ENCODE measurements around the gene ADGRG7.

Gene ADGRG7

DNA sequence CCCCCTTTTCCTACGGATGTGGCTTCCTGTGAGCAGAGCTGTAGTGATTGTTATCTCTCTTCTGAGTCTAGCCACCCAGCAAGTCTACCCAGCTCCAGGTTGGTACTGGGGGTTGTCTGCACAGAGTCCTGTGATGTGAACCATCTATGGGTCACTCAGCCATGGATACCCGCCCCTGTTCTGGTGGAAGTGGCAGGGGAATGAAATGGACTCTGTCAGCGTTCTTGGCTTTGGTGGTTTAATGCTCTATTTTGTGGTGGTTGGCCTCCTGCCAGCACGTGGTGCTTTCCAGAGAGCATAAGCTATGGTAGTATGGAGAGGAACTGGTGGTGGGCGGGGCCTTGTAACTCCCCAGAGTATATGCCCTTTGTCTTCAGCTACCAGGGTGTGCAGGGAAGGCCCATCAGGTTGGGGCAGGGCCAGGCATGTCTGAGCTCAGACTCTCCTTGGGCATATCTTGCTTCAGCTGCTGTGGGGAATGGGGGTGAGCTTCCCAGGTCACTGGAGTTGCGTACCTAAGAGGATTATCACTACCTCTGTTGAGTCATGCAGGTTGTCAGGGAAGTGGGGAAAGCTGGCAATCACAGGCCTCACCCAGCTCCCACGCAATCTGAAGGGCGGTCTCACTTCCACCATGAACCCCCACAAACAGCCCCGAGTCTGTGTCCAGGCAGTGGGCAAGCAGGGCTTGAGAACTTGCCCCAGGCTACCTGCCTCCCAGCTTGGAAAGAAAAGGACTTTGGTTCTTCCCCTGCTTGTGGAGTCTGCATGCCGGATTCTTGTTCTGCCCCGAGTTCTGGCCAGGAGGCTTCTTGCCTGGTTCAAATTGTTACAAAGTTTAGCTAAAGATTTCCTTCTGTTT, 9.0 kb upstream of the ADGRG7 start:
- DNase-seq = peak in 1 of 5 experiments; percentile 38

DNA sequence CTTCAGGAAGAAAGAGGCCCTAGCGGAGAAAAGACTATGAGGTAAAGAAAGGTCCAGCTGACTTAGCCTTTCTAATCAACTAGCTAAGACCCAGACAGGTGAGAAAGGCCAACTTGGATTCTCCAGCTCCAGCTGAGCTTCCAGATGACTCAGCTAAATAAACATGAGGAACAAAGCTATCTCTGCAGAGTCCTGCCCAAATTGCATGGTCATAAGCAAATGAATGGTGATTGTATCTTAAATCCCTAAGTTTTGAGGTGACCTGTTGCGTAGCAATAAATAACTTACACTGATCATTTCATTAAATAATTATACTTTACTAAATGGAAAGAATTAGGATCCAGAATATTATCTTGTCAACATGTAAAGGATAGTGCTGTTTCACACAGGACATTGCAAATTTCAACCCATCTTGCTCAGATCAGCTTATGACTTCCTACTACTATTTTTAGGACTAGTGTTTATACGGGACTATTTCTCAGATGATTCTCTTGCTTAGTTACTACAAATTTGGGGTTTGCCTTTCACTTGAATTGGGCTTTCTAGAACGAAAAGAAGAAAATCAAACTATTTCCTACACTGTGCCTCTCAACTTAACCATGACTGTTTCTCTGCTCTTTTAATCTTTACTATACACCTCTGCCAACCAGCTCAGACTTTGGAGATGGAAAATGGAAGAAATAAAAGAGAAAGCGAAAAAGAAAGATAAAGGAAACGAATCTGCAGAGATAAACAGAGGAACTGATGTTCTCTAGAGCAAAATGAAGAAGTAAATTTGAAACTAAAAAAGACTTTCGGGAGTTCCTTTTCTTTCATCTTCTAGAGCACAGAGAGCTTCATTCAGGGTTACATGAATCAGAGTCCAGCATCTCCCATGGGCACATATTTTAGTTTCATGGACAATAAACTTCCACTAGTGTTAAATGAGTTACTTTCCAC, 6.6 kb upstream of the ADGRG7 start:
- DNase-seq = peak in 1 of 5 experiments; percentile 28

DNA sequence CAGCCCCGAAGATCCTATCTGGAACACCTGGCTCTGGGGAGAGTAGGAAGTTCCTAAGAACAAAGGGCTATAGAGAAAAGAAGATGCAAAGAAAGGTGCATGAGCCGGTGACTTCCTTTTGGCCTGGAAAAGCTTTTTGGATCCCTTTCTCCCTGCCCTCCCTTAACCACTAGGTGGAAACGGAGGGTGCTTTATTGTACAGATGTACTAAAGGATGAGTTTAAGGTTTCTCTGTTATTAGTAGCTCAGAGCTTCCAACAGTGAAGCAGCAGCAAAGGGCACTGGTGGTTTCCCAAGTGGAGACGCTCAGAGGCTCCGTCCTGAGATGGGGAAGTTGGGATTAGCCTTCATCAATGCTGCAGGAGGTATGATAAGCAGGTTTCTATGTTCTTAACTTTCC, 5.9 kb upstream of the ADGRG7 start:
- DNase-seq = peak in 1 of 5 experiments; percentile 39

DNA sequence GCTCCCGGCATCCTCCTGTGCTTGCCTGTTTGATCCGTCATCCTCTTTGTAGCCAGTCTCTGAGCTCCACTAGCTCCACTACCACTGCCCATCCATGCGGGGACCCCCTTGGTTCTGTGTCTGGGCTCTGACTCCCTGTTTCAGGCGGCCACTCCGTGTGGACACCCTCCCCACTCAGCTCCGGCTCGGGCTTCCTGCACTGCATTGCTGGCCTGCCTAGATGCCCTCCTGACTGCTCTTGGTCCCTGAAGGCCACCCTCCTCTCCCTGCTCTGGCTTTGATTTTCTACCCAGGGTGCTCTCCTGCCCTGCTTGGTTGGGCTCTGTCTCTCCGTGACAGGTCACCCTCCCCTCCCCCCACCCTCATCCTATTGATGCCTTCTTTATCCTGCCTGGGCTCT, 4.0 kb upstream of the ADGRG7 start:
- DNase-seq = no peak

DNA sequence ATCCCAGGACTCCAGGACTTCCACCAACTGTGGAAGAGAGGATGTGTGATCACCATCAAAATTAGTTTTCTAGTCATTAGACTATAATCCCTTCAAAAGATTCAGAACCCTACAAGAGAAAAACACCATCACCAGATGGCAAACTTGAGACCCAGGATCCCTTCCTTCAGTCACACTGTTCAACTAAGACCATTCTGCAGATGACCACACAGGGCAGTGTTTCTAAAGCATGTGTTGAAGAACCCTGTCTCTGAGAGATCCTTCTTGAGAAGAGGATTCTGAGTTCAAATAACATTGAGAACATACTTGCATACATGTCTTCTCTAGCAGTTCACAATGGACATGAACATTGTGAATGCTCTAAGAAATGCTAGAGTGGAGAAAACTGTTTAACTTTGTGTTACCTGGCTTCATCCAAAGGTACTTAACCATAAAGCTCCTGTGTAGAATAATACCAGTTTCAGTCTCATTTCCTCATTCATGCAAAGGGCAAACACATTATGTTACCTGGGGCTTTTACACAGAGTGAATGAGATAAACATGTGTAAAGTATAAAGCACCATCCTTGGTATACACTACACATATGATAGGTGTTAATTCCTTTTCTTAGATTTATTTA, 2.4 kb upstream of the ADGRG7 start:
- no peak for DNase-seq

DNA sequence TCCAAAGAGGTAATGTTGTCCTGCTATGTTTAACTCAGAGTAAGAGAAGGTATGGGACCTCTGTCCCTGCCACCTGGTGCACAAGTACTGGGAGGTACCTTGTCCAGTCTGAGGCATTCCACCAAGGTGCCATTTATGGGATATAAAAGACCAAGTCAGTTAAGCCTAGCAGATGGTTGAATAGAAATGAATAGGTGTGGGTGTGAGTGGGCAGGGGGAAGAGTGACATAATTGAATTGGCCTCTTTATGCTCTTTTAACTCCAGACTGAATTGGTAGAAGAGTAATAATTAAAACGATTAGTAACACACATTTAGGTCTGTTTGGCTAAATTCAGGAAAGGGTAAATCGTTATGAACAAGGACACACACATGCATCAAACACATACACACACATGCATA, 562 bp downstream of the ADGRG7 start:
- DNase-seq = no peak

DNA sequence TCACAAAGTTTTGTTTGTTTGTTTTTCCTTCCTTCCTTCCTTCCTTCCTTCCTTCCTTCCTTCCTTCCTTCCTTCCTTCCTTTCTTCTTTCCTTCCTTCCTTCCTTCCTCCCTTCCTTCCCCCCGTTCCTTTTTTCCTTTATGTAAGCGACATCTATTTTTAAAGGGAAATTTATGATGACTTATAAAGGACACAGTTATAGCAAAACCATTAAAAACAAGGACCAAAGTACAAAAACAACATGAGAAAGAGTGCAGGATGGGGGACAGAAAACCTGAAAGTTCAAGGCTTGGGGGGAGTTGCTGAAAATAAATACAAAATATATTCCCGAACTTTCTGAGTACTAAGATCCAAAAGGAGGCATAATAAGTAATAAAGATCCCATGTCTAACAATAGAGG, 1.8 kb downstream of the ADGRG7 start:
- no peak for DNase-seq

DNA sequence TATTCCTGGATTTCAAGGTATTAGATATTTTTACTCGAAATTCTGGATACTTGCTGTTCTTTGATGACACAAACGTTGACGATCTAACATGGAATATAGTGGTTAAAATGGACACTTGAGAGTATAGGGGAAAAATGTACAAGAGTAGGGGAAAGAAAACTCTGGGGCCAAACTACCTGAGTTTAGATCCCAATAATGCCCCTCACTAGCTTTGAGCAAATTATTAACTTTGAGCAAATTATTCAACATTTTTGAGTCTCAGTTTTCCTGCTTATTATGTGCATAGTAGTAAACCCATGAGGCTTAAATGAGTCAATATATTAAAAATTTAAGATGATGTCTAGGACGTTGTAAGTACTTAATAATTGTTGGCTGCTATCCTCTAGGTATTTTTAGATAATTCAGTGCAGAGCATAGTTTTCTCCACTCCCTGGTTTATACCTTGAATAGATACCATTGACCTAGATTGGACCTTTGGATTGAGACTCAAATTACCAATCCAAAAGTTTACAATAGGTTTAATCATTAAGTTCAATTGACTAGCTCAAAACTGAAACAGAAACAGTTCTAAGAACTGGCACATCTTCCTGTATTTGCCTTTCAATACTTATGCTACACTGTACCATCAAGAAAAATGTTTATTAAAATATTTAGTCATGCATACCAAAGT, 4.5 kb downstream of the ADGRG7 start:
- DNase-seq = no peak

DNA sequence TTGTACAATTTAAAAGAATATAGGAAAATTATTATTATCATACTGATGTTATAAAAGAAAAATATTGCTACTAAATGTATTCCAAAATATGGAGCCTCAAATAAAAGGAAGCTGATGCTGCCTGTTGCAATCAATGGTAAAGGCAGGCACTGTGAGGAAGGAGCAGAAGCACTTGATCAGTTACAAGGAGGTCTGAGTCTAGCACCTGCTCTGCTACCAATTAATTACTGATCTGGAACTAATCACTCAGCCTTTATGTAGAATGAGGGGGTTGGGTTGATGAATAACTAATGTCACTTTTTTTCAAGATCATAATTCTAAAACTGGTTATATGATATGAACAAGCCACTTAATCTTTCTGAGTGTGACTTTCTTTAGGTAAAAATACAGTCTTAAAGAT, 5.5 kb downstream of the ADGRG7 start:
- DNase-seq = no peak

DNA sequence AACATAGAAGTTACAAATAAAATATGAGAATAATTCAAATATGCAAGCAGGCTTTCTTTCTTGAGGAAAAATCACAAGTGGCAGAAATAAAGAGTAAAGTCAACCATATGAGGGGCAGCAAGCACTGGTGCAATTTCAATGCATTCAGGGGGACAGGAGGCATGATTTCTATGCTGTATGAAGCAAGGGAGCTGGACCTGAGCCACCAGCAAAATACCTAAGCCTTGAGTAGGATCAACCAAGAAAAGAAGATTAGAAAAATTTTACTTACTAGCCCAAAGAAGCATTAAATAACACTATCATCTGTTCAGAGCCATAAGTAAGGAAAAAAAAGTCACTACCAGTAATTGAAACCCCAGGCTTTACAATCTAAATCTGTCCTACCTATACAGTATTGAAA, 6.3 kb downstream of the ADGRG7 start:
- DNase-seq = no peak

DNA sequence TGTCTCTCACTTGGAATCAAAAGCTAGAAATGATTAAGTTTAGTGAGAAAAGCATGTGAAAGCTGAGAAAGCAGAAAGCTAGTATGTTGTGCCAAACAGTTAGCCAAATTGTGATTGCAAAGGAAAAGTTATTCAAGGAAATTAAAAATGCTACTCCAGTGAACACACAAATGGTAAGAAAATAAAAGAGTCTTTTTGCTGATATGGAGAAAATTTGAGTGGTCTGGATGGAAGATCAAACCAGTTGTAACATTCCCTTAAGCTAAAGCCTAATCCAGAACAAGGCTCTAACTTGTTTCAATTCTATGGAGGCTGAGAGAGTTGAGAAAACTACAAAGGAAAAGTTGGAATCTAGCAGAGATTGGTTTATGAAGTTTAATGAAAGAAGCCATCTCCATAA, 11.8 kb downstream of the ADGRG7 start:
- DNase-seq = no peak

DNA sequence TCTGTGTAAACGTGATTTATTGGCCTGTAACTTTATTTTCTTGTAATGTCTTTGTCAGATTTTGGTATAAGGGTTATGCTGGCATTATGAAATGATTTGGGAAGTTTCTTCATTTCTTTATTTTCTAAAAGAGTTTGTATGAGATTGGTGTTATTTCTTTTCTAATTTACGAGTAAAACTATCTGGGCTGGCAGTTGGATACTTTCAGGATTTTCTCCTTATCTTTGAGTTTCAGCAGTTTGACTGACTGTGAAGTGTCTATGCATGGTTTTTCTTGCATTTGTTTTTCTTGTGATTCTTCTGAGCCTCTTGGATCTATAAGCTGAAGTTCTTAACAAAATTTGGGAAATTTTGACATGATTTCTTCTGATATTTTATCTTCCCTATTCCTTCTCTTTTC, 18.1 kb downstream of the ADGRG7 start:
- DNase-seq = no peak

DNA sequence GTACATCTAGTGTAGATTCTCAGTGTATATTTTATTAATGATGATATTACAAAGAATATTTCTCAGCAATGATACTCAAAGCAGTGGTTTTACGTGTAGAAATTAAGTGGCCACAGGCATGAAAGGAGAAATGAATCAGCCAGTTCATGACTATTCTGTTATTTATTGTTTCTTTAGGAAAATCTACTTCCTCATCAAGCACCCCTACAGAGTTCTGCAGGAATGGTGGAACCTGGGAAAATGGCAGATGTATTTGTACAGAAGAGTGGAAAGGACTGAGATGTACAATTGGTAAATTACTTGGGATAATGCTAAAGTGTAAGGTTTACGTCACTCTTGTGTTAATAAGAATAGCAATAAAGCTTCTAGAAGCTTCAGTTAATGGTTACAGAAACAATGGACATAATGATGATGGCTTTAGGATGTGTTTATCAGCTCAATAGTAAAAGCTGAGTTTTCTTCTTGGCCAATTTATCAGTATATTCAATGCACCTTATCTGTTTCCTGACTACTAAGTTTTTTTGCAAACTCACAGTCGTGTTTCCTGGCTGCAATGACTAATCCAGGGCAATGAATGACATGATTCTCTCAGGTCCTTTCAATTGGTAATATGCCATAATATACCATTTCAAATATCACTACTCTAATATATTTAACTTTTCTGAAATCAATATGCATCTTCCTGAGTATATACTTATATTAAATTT, 20.2 kb downstream of the ADGRG7 start:
- peak in 1 of 5 experiments; percentile 25 for DNase-seq

DNA sequence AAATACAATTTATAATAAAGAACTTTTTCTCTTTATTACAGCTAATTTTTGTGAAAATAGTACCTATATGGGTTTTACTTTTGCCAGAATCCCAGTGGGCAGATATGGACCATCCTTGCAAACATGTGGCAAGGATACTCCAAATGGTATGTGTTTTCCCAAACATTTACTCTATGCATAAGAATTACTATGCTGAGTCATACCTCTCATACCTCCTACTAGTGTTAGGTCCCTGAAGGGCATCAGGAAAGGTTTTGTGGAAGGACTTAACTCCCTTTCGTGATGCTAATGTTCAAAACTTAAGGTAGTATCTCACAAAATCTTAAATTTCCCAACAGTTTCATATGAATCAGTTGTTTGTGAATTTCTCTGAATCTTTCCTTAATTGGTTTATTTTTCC, 21.3 kb downstream of the ADGRG7 start:
- no peak for DNase-seq

DNA sequence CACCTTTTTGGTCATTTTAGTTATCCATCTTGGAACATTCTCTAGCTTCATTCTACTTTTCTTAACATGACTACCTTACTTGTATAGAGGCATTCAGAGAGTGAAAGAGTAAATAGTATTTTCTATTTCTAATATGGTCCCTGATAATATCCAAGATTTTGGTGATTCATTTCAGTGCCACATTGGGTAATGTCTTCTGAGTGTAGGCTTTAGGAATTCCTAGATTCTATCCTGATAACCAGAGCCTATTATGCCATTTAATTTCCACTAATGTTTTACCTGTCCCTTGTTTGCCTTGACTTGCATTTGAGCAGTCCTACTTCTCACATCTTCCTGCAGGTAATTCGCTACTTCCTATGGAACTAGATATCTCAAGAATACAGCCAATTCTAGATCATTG, 21.8 kb downstream of the ADGRG7 start:
- DNase-seq = no peak

DNA sequence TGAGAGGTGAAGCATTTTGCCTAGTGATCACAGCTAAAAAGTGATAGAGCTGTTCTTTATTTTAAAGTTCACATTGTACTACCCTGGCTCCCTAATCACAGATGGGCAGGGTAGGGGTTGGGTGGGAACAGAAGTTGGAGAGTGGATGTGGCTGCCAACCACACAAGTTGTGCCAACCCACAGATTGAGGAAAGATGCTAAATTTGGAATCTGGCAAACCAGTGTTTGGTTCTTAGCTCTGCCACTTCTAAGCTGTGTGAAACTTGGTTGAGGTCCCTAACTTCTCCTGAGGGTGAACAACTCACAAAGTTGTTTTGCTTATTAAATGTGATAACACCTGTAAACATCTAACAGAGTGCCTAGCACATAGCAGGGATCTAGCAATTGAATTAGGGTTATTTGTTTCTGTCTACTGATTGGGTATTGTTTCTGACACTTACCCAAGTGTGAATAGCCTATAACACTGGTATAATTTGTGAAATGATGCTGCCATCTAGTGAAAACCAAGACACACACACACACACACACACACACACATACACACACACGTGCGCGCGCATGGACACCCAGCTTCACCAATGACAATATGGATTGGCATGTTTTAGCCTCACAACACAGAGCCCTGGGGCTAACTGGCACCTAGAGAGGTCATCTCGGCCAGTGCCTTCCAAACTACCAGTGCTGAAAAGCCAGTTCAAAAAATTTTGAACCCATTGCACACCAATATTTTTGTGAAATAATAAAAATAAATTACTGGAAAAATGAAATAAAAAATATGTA, 25.3 kb downstream of the ADGRG7 start:
- peak in 1 of 5 experiments; percentile 69 for DNase-seq

DNA sequence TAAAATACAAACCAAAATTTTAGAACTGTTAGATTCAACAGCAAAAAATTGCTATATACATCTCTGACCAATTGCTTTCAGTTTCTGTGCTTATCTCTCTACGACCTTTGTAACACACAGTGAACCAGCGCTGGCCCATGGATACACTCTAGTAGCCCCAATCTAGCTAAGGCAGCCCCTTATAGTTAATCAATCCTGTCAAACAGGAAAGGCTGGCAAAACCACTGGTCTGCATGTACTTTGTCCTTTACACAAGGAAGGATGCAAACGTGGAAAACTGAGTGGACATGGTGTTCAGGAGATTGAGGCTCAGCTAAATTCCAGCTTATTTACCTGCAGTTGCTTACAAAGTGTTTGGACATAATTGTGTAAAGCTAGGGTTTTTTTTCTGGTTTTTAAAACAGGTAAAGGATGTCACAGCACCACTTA, 25.9 kb downstream of the ADGRG7 start:
- no peak for DNase-seq

DNA sequence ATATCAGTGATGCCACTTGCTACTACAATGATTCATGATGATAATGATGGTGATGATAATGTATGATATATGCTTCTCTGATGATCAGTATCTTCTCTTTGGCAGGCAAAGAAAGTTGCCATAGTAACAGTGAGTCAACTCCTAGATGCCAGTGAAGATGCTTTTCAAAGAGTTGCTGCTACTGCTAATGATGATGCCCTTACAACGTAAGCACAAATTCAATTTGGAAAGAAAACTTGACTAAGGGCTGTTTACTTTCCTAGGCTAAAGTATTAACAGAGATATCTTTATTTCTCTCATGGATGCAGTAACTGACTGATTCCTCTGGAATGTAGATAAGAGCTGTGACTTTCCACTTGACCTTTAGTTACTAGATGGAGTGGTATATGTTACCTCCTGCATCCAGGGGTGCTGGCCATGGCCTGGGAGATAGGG, 27.8 kb downstream of the ADGRG7 start:
- peak in 1 of 5 experiments; percentile 61 for DNase-seq

DNA sequence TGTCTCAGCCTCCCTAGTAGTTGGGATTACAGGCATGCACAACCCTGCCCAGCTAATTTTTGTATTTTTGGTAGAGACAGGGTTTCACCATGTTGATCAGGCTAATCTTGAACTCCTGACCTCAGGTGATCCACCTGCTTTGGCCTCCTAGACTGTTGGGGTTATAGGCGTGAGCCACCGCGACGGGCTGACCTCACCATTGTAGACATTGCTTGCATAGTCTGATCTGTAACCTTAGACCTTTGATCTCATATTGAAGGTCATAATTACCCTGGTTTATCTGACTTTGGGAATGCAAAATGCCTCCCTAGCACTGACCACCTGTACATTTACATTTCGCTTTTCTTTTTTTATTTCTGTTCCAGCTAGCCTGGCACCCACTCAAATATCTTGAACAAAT, 31.2 kb downstream of the ADGRG7 start:
- DNase-seq = no peak

DNA sequence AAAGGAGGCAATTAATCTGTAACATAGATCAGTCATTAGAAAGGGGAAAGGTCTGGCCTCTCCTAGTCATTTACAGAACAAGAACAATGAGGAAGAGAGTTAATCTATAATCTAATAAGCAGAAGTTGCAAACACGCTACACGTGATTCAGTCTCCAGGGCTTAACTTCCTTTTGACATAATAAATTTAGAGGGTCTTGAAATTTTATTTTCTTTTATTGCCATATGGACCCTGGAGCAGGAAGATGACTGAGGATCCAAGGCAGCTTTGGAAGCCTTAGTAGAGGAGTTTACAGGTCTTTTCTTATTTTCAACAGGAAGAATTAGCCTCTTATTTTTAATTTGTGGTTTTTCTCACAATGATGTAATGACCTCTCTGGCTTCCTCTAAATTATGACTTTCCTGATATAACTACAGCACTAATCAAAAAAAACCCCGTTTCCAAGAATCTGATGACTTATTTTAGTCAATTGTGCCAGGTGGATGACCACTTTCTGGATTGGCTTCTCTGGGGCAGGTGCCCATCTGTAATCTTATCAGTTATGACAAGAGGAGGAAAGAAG, 32.2 kb downstream of the ADGRG7 start:
- DNase-seq = no peak

DNA sequence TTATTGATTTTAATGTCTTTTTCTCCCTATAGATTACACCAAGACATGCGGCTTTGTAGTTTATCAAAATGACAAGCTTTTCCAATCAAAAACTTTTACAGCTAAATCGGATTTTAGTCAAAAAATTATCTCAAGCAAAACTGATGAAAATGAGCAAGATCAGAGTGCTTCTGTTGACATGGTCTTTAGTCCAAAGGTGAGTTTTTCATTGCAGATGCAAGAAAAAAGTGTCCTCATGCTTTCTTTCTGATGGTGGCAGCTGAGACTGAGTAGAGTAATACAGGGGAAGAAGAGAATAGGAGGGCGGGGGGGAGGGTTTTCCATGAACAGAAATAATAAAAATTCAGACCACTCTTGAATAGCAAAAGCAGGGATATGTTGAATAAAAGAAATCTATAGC, 36.5 kb downstream of the ADGRG7 start:
- DNase-seq = no peak

Measured in T-helper 2 cell (primary cell).